Activated CD4-positive, alpha-beta T cell treated with anti-CD3 and anti-CD28 coated beads, Interleukin-2, amount 50 U/mL, for 16 hours (primary cell): ENCODE measurements around the gene TPD52L2.
"Not testable (repeated sequence)": the region's sequence is repeated elsewhere in the genome, so short reads cannot be mapped to it uniquely, and the experiment has no call there.

Experiments used
- DNase-seq: peaks from one replicate; pipeline ENCODE4 v3.0.0-alpha.2; 2020

Gene TPD52L2

GRCh38 chr20:63897978-63898561 lies 33.0 kb downstream of the TPD52L2 start:
- DNase-seq, result no peak

DNA sequence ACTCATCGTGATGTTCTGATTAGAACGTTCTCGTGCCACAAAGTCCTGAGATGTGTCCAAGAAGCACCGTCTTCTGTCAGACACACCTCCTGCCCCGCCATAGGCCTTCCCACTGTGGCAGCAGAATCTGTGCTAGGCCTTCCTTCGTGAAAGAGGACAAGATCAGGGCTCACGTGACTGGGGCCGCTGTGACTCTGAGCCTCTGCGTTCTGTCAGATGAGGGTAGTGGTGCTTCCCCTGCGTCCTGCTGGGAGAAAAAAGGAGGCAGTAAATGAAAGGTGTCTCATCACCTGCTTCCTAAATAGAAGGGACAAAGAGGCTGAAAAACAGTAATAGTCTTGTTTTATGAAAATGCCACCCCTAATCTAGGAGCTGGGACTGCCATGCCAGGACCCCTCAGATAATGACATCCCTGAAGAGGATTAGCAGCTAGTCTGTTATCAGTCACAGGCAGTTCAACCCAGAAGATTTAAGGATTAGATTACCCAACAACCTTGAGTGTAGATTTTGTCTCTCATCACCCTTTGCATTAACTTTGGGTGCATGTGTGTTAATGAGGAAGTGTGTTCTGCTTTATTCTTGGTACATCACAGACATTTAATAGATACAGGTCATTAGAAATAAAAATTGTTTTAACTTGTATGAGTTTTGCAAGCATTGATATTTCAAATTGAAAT lies 34.0 kb downstream of the TPD52L2 start:
- DNase-seq, result no peak

DNA sequence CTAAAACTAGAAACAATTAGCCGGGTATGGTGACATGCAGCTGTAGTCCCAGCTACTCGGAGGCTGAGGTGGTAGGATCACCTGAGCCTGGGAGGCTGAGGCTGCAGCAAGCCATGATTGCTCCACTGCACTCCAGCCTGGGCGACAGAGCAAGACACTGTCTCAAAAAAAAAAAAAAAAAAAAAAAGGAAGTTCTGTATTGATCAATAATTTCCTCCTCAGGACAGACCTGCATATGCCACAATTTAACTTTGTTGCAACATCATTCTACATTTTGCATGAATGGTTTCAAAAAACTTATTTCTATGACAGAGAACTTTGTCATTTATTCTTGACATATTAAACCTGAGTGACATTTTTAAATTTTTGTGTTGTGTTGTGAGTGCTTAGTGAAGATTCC lies 35.3 kb downstream of the TPD52L2 start:
- DNase-seq, result no peak

DNA sequence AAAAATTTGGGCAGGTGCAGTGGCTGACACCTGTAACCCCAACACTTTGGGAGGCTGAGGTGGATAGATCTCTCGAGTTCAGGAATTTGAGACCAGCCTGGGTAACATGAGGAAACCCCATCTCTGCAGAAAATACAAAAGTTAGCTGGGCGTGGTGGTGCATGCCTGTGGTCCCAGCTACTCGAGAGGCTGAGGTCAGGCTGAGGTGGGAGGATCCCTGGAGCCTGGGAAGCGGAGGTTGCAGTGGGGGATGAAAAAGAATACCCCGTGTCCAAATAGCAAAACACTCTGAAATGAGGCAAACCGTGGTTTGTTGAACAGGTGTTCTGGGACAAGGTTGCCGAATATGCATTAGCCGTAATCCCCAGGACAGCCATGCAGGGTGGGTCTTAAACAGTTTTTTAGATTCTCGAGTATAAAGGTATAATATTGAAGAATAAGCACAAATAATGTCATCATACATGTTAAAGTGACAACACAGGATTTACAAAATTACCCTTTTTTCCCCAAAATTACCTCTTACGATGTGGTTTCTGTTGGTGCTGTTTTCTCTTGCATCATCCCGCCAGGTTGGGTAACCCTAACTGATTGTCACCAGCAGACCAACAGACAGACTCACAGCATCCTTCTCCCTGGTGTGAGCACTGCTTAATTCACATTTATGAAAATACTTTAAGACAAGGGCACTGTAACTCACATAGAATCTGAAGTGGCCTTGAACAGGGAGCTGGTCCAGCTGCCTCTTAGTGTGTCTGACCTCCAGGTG lies 38.9 kb downstream of the TPD52L2 start:
- no peak for DNase-seq

DNA sequence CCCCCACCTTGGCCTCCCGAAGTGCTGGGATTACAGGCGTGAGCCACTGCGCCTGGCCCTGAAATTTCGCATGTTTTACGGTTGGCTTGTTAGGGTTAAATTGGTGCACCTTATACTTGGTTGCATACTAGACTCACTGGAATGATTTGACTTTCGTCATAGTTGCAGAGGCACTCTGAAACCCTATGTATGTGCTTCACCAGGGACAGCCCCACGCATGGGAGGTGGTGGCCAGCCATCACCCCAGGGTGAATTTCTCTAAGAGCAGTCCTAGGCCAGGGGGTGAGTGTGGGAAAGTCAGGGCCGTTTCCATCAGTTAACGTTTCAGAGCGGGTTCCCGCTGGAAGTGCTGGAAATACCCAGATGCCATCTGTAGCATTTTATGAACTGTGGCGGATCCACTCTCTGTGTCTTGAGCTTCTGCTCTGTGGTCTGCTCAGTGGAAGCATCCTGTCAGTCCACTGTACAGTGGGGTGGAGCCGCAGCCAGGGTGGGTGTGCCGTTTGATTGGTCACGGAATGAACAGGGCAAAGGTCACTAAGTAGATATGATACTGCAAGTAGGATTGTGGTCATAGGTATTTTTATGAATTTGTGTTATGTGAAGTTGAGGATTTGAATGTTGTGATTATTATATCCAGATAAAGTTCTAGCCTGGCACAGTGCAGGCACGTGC lies 43.1 kb downstream of the TPD52L2 start:
- no peak for DNase-seq

GRCh38 chr20:63911176-63911575 lies 46.1 kb downstream of the TPD52L2 start:
- no peak for DNase-seq

- no peak for DNase-seq
These were observed 48.7 kb downstream of the TPD52L2 start for GRCh38 chr20:63913768-63914167.

DNA sequence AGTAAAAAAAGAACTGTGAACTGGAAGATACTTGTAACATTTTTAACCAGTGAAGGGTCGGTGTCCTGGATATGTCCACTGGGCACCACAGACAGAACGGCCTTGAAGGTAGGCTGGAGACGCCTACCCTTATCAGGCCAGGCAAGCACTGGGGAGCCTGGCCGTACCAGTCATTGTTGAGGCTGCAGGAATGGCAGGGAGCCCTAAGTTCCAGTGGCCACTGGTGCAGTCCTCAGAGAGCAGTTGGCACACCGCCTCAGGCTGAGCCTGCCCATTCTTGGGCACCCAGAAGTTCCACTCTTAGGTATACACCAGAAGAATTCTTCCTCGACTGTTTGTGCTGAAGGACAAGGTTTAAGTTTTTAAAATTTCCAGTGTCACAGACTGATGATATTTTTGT lies 50.4 kb downstream of the TPD52L2 start:
- DNase-seq, result no peak

GRCh38 chr20:63916371-63916939 lies 51.4 kb downstream of the TPD52L2 start:
- not testable (repeated sequence) for DNase-seq

DNA sequence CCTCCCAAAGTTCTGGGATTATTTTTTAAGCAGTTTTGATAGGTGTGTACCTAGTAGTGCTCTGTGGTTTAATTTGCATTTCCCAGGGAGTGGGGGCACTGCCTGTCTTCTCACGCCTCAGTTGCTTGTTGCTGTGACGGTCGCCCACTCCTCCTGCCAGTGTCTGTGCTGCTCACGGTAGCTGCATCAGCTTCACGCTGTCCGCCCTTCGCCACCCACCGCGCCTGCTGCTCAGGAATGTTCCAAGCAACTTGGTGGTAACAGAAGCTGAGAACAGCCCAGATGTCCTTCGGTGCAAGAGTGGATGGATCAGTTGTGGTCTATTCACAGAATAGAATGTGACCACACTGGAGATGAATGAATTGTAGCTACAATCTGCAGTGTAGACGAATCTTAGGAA lies 52.7 kb downstream of the TPD52L2 start:
- no peak for DNase-seq

DNA sequence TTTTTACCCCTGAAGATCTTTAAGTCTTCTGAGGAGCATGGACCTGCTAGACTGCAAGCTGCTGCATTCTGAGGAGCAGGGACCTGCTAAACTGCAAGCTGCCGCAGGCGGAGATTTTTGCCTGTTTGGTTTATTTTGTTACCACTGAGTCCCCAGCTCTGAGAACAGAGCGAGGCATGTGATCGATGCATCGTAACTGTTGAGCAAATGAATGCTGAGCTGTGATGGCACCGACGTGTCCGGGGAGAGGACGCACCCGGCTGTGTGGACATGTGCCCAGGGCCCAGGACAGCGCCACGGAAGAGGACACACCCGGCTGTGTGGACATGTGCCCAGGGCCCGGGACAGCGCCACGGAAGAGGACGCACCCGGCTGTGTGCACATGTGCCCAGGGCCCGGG lies 54.1 kb downstream of the TPD52L2 start:
- no peak for DNase-seq

- DNase-seq, result no peak
These were observed 55.2 kb downstream of the TPD52L2 start for GRCh38 chr20:63920226-63920625.

- no peak for DNase-seq
These were observed 58.6 kb downstream of the TPD52L2 start for GRCh38 chr20:63923651-63924050.

DNA sequence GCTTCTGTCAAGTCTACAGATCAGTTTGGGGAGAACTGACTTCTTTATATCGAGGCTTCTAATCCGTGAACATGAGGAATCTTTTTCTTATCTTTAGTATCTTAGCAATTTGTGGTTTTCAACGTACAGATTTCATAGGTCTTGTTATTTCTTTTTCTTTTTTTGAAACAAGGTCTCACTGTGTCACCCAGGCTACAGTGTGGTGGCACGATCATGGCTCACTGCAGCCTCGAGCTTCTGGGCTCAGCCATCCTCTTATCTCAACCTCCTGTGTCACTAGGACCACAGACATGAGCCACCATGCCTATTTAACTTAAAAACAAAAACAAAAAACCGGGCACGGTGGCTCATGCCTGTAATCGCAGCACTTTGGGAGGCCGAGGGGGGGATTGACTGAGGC lies 59.2 kb downstream of the TPD52L2 start:
- no peak for DNase-seq

GRCh38 chr20:63926298-63926697 lies 61.2 kb downstream of the TPD52L2 start:
- DNase-seq, result no peak

- DNase-seq, result no peak
These were observed 64.0 kb downstream of the TPD52L2 start for GRCh38 chr20:63929071-63929470.

GRCh38 chr20:63929473-63929883 lies 64.4 kb downstream of the TPD52L2 start:
- not testable (repeated sequence) for DNase-seq

DNA sequence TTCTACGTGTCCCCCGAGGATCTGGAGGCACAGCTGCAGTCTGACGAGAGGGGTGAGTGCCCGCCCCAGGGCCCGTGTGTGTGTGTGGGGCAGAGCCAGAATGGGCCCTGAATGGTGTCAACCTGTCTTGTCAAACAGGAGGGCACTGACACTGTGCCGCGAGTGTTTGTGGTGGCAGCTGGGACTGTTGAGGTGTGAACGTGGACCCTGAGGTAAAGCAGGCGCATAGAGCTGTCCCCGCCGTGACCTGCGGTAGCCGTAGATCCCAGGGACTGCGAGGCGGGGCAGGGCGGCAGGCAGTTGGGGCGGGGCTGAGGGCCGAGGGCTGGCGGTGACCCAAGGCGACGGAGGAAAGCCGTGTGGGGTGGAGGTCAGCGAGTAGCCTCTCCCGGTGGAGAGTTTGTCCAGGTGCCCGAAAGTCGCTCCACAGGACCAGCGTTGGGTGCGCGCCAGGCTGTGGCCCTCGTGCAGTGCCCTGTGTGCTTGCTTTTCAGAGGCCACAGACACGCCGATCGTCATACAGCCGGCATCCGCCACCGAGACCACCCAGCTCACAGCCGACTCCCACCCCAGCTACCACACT lies 66.0 kb downstream of the TPD52L2 start:
- DNase-seq, result no peak

GRCh38 chr20:63931735-63932134 lies 66.7 kb downstream of the TPD52L2 start:
- DNase-seq, result no peak

DNA sequence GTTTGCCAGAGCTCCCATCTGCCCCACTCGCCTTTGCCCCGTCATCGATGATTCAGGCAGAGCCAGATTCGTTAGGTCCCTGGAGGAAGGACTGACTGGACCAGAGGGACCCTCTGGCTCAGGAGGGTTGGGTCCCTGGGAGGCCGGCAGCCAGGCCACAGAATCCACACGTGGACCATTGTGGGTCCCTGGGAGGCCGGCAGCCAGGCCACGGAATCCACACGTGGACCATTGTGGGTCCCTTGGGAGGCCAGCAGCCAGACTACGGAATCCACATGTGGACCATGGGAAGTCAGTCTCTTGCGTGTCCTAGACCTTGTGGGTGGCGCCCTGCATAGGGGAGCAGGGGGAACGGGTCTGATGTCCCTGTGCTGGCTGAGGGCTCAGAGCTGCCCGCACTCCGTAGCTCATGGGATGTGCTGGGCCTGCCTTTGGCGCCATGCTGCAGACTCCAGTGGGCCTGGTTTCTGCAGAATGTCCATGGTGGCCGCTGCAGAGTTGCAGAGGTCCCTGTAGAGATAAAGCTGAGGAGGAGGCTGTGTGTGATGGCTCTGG lies 67.6 kb downstream of the TPD52L2 start:
- DNase-seq, result no peak

- DNase-seq, result no peak
These were observed 68.6 kb downstream of the TPD52L2 start for GRCh38 chr20:63933646-63934045.

DNA sequence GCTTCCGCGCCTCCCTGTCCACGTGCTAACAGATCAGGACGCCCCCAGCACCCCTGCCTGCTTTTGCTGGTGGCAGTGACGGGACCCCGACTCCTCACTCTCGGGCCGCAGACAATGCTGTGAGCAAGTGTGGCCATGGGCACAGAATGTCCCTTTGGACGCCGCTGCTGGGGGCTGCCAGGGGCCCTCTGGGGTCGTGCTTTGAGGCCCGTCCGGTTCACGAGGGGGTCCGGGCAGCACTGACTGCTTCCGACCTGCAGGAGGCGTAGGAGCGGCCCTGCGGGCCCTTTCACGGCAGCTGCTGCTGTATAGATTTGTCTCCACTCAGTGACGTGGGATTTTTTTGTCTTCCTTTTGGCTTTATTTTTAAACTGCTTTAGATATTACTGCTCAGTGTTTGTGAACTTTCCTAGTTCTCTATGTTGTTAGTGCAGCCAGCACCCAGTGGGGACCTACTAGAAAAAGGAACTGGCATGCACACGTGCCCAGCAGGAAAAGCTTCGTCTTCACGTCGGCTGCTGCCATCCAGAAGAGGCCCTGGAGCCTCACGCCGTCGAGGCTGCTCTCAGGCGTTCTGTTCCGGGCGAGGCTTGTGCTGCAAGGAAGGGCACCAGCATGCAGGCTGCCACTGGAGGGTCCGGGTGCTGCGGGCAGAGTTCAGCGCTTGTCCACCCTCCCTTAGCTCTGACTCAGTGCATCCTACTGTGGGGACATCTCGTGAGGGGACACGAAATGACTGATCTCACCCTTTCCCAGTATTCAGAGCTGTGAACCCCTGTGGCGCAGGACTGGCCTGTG lies 69.4 kb downstream of the TPD52L2 start:
- DNase-seq, result no peak
